ENCODE data around the gene PKN2.
A peak's percentile ranks its signal among the peaks of the same experiment; 100 is the strongest.

The PKN2 gene

DNA sequence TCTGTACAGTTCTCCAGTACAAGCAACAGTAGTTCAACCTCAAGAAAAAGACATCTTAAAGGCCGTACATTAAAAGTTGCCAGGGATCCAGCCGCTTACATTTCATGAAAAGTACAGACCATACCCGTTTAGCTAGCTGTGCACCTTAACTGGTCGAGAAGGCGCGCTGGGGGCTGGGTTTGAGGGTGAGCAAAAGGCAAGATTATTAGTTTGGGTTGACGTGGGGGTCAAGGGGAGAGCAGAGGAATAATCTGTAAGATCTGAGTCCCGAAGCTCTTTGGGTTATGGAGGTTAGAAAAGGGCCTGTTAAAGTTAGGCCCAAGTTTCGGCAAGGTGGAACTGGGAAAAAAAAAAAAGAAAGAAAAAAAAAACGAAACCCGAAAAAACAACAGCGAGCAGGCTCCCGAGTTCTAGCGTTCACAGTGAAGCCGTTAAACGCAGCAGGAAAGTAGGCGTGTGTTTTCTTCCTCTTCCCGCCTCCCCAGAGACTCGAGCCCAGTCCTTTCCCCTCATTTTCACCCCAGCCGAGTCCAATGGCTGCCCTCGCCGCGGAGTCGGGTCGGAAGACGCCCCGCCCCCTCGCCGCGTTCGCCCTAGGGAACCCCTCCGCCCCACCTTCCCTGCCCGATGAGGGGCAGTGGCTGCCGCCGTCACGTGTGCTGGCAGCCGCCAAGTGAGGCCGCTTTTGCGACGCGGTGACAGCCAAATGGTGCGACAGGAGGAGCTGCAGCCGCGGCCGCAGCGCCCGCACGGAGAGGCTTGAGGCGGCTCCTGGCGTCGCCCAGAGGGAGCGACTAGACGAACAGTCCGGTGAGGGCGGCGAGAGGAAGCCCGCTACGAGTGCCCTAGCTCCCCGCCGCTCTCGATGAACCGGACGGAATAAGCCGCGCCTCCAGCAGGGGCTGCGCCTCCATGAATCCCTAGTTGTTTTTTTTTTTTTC lies at the start of gene PKN2:
PKN2 (plus strand) TSS at position 733 of the 941 bp plus-strand sequence. CDS start 308 bp downstream, outside the sequence.
- Histone ChIP-seq H3K36me3 (ENCODE audit: control insufficient read depth, insufficient read depth, low read length) (no peaks in the 10 kb centered on the region), H3K4me1 (ENCODE audit: control insufficient read depth, insufficient read depth, low read length) (no peaks in the 10 kb centered on the region), H3K9ac (ENCODE audit: low read length) (peak within 1 kb of the TSS; percentile 95), H3K9me3 (ENCODE audit: control insufficient read depth, low read length) (no peaks in the 10 kb centered on the region), H3K27me3 (ENCODE audit: control insufficient read depth, insufficient read depth, low read length) (no peaks in the 10 kb centered on the region), H3K4me3 (ENCODE audit: low read length) (peak within 1 kb of the TSS; percentile 43)

DNA sequence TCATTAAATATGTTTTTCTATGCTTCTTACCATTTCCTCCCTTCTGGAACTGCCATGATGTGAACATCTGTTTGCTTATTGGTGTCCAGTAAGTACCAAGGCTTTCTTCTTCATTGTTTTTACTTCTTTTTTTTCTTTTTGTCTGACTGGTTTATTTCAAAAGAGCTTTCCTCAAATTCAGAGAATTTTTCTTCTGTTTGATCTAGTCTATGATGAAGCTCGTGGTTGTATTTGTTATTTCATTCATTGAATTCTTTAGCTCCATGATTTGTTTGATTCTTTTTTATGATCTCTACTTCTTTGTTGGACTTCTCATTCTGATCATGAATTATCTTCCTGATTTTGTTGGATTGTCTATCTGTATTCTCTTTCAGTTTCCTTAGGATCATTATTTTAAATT lies 49.5 kb upstream of the PKN2 start:
- no peaks in the 10 kb centered on the region for H3K9me3 ChIP-seq (ENCODE audit: control insufficient read depth, low read length)
- H3K9ac ChIP-seq (ENCODE audit: low read length), result no peak overlapping the region
- no peaks in the 10 kb centered on the region for H3K4me1 ChIP-seq (ENCODE audit: control insufficient read depth, insufficient read depth, low read length)
- no peaks in the 10 kb centered on the region for H3K27me3 ChIP-seq (ENCODE audit: control insufficient read depth, insufficient read depth, low read length)
- H3K4me3 ChIP-seq (ENCODE audit: low read length), result no peak overlapping the region
- no peaks in the 10 kb centered on the region for H3K36me3 ChIP-seq (ENCODE audit: control insufficient read depth, insufficient read depth, low read length)

DNA sequence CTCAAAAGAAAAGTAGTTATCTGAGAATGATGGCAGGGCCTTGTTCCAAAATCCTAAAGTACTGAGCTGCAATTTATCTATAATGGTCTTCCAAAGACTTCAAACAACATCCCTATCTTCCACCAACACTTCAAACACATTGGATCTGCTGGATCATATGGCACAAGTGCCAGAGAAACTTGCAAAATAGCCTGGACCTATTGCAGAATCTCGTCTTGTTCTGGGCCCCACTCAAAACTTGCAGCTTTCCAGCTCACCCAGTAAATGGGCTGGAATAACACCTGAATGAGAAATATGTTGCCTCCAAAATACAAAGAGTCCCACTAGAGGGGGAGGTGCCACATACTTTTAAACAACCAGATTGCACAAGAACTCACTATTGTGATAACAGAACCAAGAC lies 44.0 kb upstream of the PKN2 start:
- no peaks in the 10 kb centered on the region for H3K4me1 ChIP-seq (ENCODE audit: control insufficient read depth, insufficient read depth, low read length)
- no peaks in the 10 kb centered on the region for H3K36me3 ChIP-seq (ENCODE audit: control insufficient read depth, insufficient read depth, low read length)
- H3K4me3 ChIP-seq (ENCODE audit: low read length), result no peak overlapping the region
- H3K27me3 ChIP-seq (ENCODE audit: control insufficient read depth, insufficient read depth, low read length), result no peaks in the 10 kb centered on the region
- H3K9me3 ChIP-seq (ENCODE audit: control insufficient read depth, low read length), result no peaks in the 10 kb centered on the region
- no peak overlapping the region for H3K9ac ChIP-seq (ENCODE audit: low read length)

DNA sequence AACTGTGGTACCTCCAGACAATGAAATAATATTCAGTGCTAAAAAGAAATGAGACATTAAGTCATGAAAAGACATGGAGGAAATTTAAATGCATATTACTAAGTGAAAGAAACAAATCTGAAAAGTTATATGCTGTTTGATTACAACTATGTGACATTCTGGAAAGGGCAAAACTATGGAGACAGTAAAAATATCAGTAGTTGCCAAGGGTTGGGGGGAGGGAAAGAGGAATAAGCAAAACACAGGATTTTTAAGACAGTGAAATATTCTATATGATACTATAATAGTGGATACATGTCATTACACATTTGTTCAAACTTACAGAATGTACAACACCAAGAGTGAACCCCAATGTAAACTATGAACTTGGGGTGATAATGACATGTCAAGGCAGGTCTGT lies 38.2 kb upstream of the PKN2 start:
- no peaks in the 10 kb centered on the region for H3K36me3 ChIP-seq (ENCODE audit: control insufficient read depth, insufficient read depth, low read length)
- no peaks in the 10 kb centered on the region for H3K27me3 ChIP-seq (ENCODE audit: control insufficient read depth, insufficient read depth, low read length)
- H3K4me3 ChIP-seq (ENCODE audit: low read length), result no peak overlapping the region
- H3K9ac ChIP-seq (ENCODE audit: low read length), result no peak overlapping the region
- no peaks in the 10 kb centered on the region for H3K4me1 ChIP-seq (ENCODE audit: control insufficient read depth, insufficient read depth, low read length)
- H3K9me3 ChIP-seq (ENCODE audit: control insufficient read depth, low read length), result no peaks in the 10 kb centered on the region

DNA sequence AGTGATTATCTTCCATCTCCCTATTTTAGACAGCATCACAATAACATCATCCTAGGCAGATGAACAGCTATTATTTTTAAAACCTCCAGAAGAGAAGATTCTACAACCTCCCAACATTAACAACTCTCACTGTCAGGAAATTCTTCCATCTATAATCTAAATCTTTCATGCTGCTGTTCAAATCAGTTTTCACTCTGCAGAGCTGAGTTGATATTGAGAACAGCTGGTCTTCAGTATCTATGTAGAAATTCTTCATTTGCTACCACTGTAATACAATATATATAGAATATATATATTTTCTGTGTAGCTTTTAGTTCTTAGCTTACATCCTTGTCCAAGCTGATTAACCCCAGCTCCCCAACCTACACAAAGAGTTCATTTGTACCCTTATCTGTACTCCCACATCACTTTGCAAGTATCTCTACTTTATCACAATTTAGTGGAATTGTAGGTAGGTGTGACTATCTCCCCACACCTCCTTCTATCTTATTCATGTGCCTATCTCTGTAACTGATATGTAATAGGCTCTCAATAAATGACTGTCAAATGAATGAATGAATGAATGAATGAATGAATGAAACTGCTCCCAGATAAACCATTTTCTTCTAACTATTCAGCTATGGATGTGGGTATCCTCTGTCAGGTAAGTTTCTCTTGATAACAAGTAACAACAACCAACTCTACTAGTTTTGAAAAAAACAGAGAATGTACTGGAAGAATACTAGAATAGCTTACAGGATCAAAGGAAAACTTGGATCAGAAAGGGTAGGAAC lies 37.4 kb upstream of the PKN2 start:
- no peaks in the 10 kb centered on the region for H3K9me3 ChIP-seq (ENCODE audit: control insufficient read depth, low read length)
- H3K4me3 ChIP-seq (ENCODE audit: low read length), result no peak overlapping the region

DNA sequence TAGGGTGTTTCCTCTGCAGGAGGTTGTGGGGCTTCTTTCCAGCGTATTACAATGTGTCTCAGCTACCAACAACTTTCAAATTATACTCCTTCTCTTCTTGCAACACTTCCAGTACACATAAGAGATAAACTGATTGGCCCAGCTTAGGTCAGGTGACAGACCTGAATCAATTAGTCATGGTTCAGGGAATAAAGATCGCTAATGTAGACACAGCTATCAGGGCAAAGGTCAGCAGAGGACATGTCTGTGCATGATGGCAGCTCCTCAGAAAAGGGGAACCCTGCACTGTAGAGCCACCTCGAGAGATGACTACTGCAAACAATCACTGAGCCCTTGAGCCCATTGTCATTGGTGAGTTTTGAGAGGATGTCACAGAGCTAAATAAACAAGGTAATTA lies 36.8 kb upstream of the PKN2 start:
- no peaks in the 10 kb centered on the region for H3K27me3 ChIP-seq (ENCODE audit: control insufficient read depth, insufficient read depth, low read length)

More for the DNA sequence above, 37.4 kb upstream of the PKN2 start:
- Histone ChIP-seq H3K4me1 (ENCODE audit: control insufficient read depth, insufficient read depth, low read length) (no peaks in the 10 kb centered on the region), H3K27me3 (ENCODE audit: control insufficient read depth, insufficient read depth, low read length) (no peaks in the 10 kb centered on the region), H3K36me3 (ENCODE audit: control insufficient read depth, insufficient read depth, low read length) (no peaks in the 10 kb centered on the region), H3K9ac (ENCODE audit: low read length) (no peak overlapping the region)

DNA sequence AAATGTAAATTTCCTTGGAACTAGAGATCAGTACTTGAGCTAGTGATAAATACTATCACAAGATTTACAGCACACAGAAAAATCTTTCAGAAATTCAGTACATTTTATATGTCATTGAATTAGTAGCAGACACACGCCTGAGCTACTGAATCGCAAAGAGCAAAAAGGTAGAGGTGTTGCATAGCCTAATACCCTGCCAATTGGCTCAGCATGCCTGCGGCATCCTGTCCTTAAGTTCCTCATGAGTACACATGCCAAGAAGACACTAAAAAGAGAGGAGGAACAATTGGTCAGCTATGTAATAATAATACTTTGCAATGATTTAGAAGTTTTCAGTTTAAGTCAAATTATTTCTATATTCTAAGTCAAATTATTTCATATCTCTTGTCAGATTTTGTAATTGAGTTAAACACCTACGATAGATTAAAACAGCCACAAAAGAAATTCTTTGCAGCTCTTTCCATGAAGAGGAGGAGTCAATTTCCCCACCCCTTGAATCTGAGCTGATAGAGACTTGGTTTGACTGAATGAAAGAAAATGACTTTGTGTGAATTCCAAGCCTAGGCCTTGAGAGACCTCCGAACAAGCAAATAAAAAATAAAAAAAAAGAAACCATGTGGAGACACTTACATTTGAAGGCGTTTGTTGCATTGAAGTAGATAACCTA lies 36.2 kb upstream of the PKN2 start:
- H3K36me3 ChIP-seq (ENCODE audit: control insufficient read depth, insufficient read depth, low read length), result no peaks in the 10 kb centered on the region
- H3K9me3 ChIP-seq (ENCODE audit: control insufficient read depth, low read length), result no peaks in the 10 kb centered on the region
- H3K4me3 ChIP-seq (ENCODE audit: low read length), result no peak overlapping the region
- no peaks in the 10 kb centered on the region for H3K27me3 ChIP-seq (ENCODE audit: control insufficient read depth, insufficient read depth, low read length)
- no peak overlapping the region for H3K9ac ChIP-seq (ENCODE audit: low read length)
- no peaks in the 10 kb centered on the region for H3K4me1 ChIP-seq (ENCODE audit: control insufficient read depth, insufficient read depth, low read length)

More for the DNA sequence above, 36.8 kb upstream of the PKN2 start:
- Histone ChIP-seq H3K4me3 (ENCODE audit: low read length) (no peak overlapping the region), H3K9ac (ENCODE audit: low read length) (no peak overlapping the region), H3K9me3 (ENCODE audit: control insufficient read depth, low read length) (no peaks in the 10 kb centered on the region), H3K36me3 (ENCODE audit: control insufficient read depth, insufficient read depth, low read length) (no peaks in the 10 kb centered on the region), H3K4me1 (ENCODE audit: control insufficient read depth, insufficient read depth, low read length) (no peaks in the 10 kb centered on the region)

DNA sequence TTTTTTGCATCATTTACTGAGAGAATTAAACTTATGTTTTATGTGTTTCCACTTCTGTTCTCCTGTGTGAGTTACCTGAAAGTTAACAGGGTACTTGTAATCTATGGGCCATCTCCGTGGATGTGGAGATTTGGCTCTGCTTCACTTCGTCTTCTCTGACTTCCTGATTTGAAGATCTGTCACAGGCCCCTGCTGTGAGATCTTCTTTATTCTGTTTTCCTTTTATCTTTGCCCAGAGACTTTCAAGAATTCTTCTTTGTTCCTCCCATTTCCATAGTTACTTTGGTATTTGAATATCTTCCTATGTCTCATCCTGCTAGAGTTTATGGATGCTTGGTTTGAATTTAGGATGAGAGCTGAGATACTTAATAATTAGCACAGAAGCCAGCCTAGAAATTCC lies 35.4 kb upstream of the PKN2 start:
- no peaks in the 10 kb centered on the region for H3K4me1 ChIP-seq (ENCODE audit: control insufficient read depth, insufficient read depth, low read length)
- H3K36me3 ChIP-seq (ENCODE audit: control insufficient read depth, insufficient read depth, low read length), result no peaks in the 10 kb centered on the region
- H3K9me3 ChIP-seq (ENCODE audit: control insufficient read depth, low read length), result no peaks in the 10 kb centered on the region
- H3K4me3 ChIP-seq (ENCODE audit: low read length), result no peak overlapping the region
- H3K27me3 ChIP-seq (ENCODE audit: control insufficient read depth, insufficient read depth, low read length), result no peaks in the 10 kb centered on the region
- no peak overlapping the region for H3K9ac ChIP-seq (ENCODE audit: low read length)

DNA sequence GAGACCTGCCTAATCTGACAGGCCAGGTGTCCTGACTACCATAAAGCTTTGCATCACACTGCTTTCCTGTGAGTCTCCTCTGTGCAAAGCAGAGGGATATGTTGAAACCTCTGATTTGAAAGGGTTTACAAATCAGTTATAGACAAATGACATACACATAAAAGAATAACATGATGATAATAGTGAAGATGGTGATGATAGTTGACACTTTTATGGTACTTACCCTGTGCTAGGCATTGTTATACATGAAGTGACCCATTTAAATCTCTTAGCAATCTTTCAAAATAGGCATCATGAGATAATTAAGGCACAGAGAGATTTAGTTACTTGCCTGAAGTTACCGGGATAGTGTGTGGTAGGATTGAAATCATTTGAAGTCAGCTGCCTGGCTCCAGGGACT lies 34.1 kb upstream of the PKN2 start:
- H3K36me3 ChIP-seq (ENCODE audit: control insufficient read depth, insufficient read depth, low read length), result no peaks in the 10 kb centered on the region
- no peaks in the 10 kb centered on the region for H3K4me1 ChIP-seq (ENCODE audit: control insufficient read depth, insufficient read depth, low read length)
- no peaks in the 10 kb centered on the region for H3K27me3 ChIP-seq (ENCODE audit: control insufficient read depth, insufficient read depth, low read length)
- H3K9ac ChIP-seq (ENCODE audit: low read length), result no peak overlapping the region
- no peaks in the 10 kb centered on the region for H3K9me3 ChIP-seq (ENCODE audit: control insufficient read depth, low read length)
- no peak overlapping the region for H3K4me3 ChIP-seq (ENCODE audit: low read length)

DNA sequence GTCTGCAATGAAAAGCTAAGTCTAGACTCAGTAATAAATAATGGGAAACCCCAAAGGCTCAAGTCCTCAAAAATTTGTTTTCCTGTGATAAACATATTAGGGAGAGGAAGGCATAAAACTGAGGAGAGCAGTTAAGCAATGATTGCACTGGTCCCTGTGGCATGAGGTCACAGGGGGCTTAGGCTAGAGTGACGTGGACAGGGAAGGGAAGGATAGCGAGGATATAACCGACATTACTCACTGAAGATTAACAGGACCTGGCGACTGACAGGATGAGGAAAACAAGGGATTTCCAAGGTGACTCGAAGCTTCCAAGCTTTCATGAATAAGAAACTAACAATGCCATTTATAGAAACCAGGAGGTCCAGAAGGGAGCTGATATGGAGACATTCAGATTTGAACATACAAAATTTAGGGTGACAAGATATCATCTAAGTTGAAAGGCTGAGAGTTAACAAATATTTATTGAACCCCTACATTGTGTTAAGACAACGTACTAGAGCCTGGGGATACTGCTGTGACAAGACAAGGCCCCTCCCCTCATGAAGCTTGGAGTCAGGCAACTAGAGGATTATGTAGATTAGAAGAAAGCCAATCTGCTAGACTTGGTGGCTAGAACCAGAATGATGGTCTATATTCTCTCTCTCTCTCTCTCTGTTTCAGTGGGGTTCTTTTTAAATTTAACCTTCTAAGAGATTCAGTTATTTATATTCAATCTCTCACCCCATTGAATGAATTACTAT lies 33.2 kb upstream of the PKN2 start:
- no peak overlapping the region for H3K4me3 ChIP-seq (ENCODE audit: low read length)
- H3K9ac ChIP-seq (ENCODE audit: low read length), result no peak overlapping the region
- H3K36me3 ChIP-seq (ENCODE audit: control insufficient read depth, insufficient read depth, low read length), result no peaks in the 10 kb centered on the region
- H3K27me3 ChIP-seq (ENCODE audit: control insufficient read depth, insufficient read depth, low read length), result no peaks in the 10 kb centered on the region
- no peaks in the 10 kb centered on the region for H3K9me3 ChIP-seq (ENCODE audit: control insufficient read depth, low read length)
- no peaks in the 10 kb centered on the region for H3K4me1 ChIP-seq (ENCODE audit: control insufficient read depth, insufficient read depth, low read length)

DNA sequence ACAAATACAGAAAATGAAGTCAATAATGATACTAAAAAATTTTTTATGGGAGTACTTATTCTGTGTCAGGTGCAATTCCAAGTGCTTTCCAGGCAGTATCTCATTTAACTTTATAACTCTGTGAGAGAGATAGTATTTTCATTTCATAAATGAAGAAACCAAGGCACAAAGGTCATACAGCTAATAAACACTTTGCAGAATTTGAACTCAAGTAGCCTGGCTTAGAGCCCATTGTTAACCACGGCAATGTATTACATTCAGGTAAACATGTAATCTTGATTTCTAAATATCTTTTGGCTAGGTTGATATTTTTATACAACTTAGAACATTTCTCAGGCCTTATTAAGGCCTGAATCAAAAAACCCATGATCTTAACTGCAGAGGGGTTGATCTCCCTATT lies 28.9 kb upstream of the PKN2 start:
- no peak overlapping the region for H3K9ac ChIP-seq (ENCODE audit: low read length)
- no peaks in the 10 kb centered on the region for H3K27me3 ChIP-seq (ENCODE audit: control insufficient read depth, insufficient read depth, low read length)
- no peaks in the 10 kb centered on the region for H3K36me3 ChIP-seq (ENCODE audit: control insufficient read depth, insufficient read depth, low read length)
- no peaks in the 10 kb centered on the region for H3K4me1 ChIP-seq (ENCODE audit: control insufficient read depth, insufficient read depth, low read length)
- no peak overlapping the region for H3K4me3 ChIP-seq (ENCODE audit: low read length)
- H3K9me3 ChIP-seq (ENCODE audit: control insufficient read depth, low read length), result no peaks in the 10 kb centered on the region

All from mucosa of stomach (tissue), 1 donor.